Ascending aorta (tissue), 2 donors: Measurements from ENCODE around the gene IL1R2. TPM values are rescaled to one million over a fixed set of nuclear protein-coding genes. Genes with fewer than 3 reads are reported as not detected.
"Not testable (repeated sequence)": the region's sequence is repeated elsewhere in the genome, so short reads cannot be mapped to it uniquely, and the experiment has no call there.

Experiments used
- DNase-seq, 2 donors: peaks; one replicate each; pipeline ENCODE4 v3.0.0-alpha.2; 2019; ENCODE audit warnings: low spot score in 2 of 2
- H3K27ac ChIP-seq, 2 donors: fragments of 200-600 bp; sonication (generic); one replicate each; pipeline ENCODE4 v1.5.1; 2016 to 2017; ENCODE audit warnings: mild to moderate bottlenecking in 1 of 2
- H3K27me3 ChIP-seq: fragments of 200-600 bp; sonication (generic); one replicate; pipeline ENCODE4 v1.5.1; 2017
- H3K36me3 ChIP-seq, 2 donors: fragments of 200-600 bp; sonication (generic); one replicate each; pipeline ENCODE4 v1.5.1; 2016
- H3K4me1 ChIP-seq, 2 donors: fragments of 200-600 bp; sonication (generic); one replicate each; pipeline ENCODE4 v1.5.1; 2016 to 2017; ENCODE audit warnings: mild to moderate bottlenecking in 1 of 2
- H3K4me3 ChIP-seq, 2 donors: fragments of 200-600 bp; sonication (generic); one replicate each; pipeline ENCODE4 v1.5.1; 2016 to 2017; ENCODE audit warnings: mild to moderate bottlenecking in 1 of 2
- H3K9me3 ChIP-seq, 2 donors: fragments of 200-600 bp; sonication (generic); one replicate each; pipeline ENCODE4 v1.5.1; 2016
- intact Hi-C: fragments of 100-400 bp; cut with DNase I; formaldehyde crosslinking; loops from one replicate; pipeline ENCODE4 v1.15.1; 2023
- total RNA-seq: library from RNA; depleted of rRNA; stranded (reverse); fragments of >200 nt; gene quantifications from one replicate; pipeline ENCODE4 v1.1.0, GENCODE V29; 2016
- TF ChIP-seq, protein P1 (sequence below), 3 experiments: fragments of 200-600 bp in 2 of 3; fragments of 450-650 bp in 1 of 3; sonication (generic) in 2 of 3; IDR thresholded peaks; one replicate each; pipeline ENCODE4 v1.5.1; 2016 to 2019; ENCODE audit warnings: antibody characterized with exemption in 3 of 3, mild to moderate bottlenecking in 1 of 3, moderate library complexity in 1 of 3

Gene IL1R2
- total RNA-seq, 1 donor from 2014 or later: 25.4 TPM

DNA sequence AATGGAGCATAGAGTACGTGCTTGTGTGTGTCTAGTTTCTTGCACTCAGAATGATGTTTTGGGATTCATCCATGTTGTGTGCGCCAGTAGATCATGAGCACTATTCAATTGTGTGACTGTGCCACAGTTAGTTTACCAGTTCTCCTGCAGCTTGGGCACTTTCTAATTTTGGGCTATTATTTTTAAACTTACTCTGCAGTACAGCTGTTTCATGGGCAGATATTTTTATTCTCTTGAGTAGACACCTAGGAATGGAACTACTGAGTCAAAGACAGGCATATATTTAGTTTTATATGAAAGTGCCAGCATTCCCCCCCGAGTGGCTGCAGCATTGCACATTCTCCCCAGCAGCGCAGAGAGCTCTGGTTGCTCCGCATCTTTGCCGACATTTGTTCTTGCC is 74.8 kb downstream of the IL1R2 start:
- Histone ChIP-seq H3K4me1 (peaks cover 31 to 62% of the 10 kb centered on the region in 2 donors), H3K27me3 (no peaks in the 10 kb centered on the region), H3K36me3 (no peaks in the 10 kb centered on the region), H3K9me3 (peaks cover 0 to 4% of the 10 kb centered on the region in 2 donors), H3K4me3 (no peak overlapping the region), H3K27ac (peak overlapping the region; percentile 94 to 98)
- intact Hi-C loops: loop anchor here (5.0 kb wide), 1 partner anchor 56 kb away; no protein-coding TSS in a partner anchor
- no peak for DNase-seq
- TF ChIP-seq, protein P1, sequence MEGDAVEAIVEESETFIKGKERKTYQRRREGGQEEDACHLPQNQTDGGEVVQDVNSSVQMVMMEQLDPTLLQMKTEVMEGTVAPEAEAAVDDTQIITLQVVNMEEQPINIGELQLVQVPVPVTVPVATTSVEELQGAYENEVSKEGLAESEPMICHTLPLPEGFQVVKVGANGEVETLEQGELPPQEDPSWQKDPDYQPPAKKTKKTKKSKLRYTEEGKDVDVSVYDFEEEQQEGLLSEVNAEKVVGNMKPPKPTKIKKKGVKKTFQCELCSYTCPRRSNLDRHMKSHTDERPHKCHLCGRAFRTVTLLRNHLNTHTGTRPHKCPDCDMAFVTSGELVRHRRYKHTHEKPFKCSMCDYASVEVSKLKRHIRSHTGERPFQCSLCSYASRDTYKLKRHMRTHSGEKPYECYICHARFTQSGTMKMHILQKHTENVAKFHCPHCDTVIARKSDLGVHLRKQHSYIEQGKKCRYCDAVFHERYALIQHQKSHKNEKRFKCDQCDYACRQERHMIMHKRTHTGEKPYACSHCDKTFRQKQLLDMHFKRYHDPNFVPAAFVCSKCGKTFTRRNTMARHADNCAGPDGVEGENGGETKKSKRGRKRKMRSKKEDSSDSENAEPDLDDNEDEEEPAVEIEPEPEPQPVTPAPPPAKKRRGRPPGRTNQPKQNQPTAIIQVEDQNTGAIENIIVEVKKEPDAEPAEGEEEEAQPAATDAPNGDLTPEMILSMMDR (IDR thresholded peaks at IDR 0.05): no peak

DNA sequence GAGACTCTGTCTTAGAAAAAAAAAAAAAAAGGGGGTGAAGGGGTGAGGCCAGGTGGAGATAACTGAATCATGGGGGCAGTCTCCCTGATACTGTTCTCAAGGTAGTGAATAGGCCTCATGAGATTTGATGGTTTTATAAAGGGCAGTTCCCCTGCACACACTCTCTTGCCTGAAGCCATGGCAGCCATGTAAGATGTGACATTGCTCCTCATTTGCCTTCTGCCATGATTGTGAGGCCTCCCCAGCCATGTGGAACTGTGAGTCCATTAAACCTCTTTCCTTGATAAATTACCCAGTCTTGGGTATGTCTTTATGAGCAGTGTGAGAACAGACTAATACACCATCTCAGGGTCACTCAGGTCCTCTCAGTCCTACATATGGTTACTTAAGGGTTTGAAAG is 76.4 kb downstream of the IL1R2 start:
- intact Hi-C loops: loop anchor here (5.0 kb wide), 1 partner anchor 54 kb away; no protein-coding TSS in a partner anchor
- H3K27me3 ChIP-seq, DNase-seq, H3K4me3 ChIP-seq, H3K9me3 ChIP-seq, H3K27ac ChIP-seq, H3K36me3 ChIP-seq: not testable (repeated sequence)
- peaks cover 23 to 55% of the 10 kb centered on the region in 2 donors for H3K4me1 ChIP-seq

DNA sequence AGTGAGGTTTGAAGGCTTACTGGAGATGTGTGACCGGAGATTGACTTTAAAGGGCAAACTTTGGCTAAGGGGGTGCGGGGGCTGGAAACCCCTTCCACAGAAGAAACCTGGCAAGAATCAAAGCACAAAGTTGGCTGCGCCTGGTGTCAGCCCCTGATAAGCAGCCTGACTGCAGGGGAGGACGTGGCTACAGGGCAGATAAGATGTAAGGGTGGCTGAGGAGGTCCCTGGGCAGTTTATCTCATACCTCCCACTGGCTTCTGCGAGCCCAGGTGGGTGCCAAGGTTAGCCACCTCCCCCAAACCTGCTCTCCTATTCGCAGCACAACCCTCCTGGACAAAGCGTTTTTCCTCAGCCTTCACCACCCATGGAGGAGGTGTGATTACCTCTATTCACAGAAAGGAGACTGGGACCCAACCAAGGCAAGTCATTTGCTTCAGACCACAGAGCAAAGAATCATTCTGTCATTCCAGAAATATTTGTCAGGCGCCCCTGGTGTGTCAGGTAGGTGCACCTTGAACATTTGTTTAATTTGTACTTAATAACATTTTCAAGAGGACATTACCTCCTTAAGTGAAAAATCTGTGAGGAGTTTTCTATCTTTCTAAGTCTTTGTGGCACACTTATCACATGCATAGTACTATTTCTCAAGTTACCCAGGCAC is 77.7 kb downstream of the IL1R2 start:
- peaks cover 21 to 44% of the 10 kb centered on the region in 2 donors for H3K4me1 ChIP-seq
- intact Hi-C loops: loop anchor here (5.0 kb wide), 1 partner anchor 53 kb away; no protein-coding TSS in a partner anchor

DNA sequence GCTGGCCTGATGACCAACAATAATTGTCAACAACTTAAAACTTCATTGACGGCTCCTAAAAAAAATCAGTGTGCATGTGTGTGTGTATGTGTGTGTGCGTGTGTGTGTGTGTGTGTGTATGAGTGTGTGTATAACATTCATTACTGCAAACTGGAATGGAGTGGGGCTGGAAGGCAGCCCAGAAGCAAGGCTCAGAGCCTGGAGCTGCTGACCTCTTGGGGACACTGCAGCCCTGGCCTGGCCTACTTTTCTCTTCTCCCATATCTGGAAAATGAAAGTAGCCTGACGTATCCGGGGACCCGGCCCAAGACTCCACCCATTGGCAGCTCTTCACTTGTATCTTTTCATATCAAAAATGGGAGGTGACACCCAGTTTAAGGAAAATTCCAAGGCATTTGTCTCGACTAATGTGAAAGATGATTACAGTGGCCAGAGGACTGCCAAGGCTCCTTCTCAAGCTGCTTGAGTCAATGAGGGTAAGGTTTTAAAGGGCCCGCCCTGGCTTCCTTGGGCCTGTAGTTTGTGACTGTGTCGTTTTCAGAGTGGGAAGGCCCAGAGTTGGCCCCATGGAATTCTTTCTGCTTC is 78.4 kb downstream of the IL1R2 start:
- Histone ChIP-seq H3K36me3 (no peaks in the 10 kb centered on the region), H3K4me1 (peaks cover 17 to 37% of the 10 kb centered on the region in 2 donors), H3K4me3 (no peak overlapping the region), H3K27me3 (no peaks in the 10 kb centered on the region), H3K9me3 (peaks cover 0 to 4% of the 10 kb centered on the region in 2 donors), H3K27ac (peak overlapping the region; percentile 73 to 79)
- intact Hi-C loops: loop anchor here (2.0 kb wide), 2 partner anchors 35 to 49 kb away; no protein-coding TSS in a partner anchor
- DNase-seq: peak in 1 of 2 donors; percentile 94
- TF ChIP-seq, protein P1 (IDR thresholded peaks at IDR 0.05): peak in 1 of 3 experiments; percentile 32

More for the DNA sequence above, 77.7 kb downstream of the IL1R2 start:
- Histone ChIP-seq H3K27me3 (no peaks in the 10 kb centered on the region), H3K9me3 (peaks cover 0 to 4% of the 10 kb centered on the region in 2 donors), H3K36me3 (no peaks in the 10 kb centered on the region), H3K4me3 (no peak overlapping the region), H3K27ac (peak overlapping the region; percentile 47 to 73)
- TF ChIP-seq, protein P1 (IDR thresholded peaks at IDR 0.05): no peak
- no peak for DNase-seq

DNA sequence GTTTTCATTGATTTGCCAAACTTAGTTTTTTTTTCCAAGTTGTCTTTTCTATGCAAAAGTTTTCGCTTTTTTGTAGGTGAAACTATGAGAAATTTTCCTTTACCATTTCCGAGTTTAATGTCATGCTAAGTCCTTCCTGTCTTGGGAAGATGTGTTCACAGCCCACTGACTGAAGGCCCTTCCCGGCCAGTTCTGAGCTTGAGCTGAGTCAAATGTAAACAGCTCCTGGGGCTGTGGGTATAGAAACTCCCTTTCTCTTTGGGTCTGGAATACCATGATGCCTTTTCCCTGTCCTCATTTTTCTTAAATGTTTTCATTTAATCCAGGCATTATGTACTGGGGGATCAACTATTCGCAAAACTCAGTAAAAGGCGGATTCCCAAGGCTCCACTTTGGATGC is 81.0 kb downstream of the IL1R2 start:
- no peaks in the 10 kb centered on the region for H3K9me3 ChIP-seq
- no peaks in the 10 kb centered on the region for H3K27me3 ChIP-seq
- H3K27ac ChIP-seq: no peak overlapping the region
- no peaks in the 10 kb centered on the region for H3K36me3 ChIP-seq
- H3K4me1 ChIP-seq: peaks cover 0 to 16% of the 10 kb centered on the region in 2 donors
- no peak overlapping the region for H3K4me3 ChIP-seq
- DNase-seq: no peak
- TF ChIP-seq, protein P1 (IDR thresholded peaks at IDR 0.05): no peak
- intact Hi-C loops: no loop called here

DNA sequence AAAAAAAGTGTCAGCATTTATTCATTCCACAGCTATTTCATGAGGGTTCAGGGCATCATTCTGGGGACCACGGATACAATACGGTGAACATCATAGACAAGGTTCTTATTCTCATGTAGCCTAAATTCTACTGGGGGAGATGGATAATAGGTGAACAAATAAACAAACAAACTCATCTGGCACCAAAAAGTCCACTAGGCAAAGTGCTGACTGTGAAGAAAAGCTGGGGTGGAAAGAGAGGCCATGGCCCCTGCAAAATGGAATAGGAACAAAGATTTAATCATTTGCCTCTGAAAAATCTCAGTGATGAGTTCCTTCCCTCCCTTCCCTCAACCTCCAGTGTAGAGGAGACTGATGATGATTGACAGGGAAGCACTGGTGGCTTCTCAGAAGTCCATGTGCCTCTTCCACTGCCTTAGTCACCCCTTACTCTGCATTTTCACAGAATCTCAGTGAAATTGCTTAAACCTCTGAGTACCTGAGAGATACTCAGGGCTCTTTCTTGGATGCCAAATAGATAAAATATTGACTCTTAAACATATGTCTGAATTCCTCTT is 81.5 kb downstream of the IL1R2 start:
- no peaks in the 10 kb centered on the region for H3K9me3 ChIP-seq
- no peak overlapping the region for H3K27ac ChIP-seq
- no peak overlapping the region for H3K4me3 ChIP-seq
- TF ChIP-seq, protein P1 (IDR thresholded peaks at IDR 0.05): no peak
- H3K36me3 ChIP-seq: no peaks in the 10 kb centered on the region
- DNase-seq: no peak
- peaks cover 0 to 16% of the 10 kb centered on the region in 2 donors for H3K4me1 ChIP-seq
- intact Hi-C loops: no loop called here
- no peaks in the 10 kb centered on the region for H3K27me3 ChIP-seq
